ENCODE measurements around the gene NUTM2E.
"Not testable (repeated sequence)": the region's sequence is repeated elsewhere in the genome, so short reads cannot be mapped to it uniquely, and the experiment has no call there.

NUTM2E gene

DNA sequence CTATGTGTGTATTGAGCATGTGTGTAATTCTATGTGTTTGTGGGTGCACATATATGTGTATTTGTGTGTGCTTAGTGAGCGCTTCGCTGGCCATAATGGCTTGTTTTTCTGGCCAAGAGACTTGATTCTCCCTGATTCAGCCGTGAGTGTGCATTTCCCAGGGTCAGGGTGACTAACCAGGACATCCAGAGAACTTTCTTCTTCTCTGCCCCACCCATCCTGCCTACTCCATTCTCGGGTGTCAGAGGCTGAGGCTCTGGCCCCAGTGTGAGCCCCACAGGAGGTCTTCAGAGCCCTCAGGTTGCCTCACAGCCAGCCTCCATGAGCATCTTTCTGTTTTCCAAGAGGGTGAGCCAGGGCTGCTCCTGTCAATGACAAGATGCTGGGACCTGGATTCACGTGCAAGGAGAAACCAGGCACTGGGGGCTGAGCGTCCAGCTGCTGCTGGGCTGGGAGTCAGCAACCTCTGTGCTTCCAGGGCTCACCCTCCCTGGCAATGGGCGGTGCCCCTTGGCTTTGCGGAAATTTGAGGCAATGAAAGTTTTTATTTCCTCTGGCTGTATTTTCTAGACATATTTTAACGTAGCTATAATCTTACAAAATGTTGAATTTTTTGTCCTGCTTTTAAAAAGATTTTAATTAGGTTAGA is 40.5 kb downstream of the NUTM2E start:
- not testable (repeated sequence) for DNase-seq (ENCODE audit: low read depth, low spot score)

DNA sequence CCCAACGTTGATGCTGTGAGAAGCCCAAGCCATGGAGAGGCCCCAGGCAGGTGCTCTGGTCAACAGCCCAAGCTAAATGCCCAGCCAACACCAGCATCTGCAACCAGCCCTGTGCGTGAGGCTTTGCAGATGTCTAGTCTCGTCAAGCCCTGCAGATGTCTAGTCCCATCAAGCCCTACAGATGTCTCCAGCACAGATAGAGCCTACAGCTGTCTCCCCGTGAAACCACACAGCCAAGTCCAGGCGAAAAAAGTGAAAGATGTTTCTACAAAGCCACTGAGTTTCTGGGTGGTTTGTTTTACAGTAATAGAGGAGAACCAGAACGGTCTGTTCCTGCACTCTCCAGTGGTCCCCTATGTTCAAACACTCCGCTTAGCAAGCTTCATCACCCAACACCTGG is 41.5 kb downstream of the NUTM2E start:
- DNase-seq (ENCODE audit: low read depth, low spot score), result not testable (repeated sequence)

DNA sequence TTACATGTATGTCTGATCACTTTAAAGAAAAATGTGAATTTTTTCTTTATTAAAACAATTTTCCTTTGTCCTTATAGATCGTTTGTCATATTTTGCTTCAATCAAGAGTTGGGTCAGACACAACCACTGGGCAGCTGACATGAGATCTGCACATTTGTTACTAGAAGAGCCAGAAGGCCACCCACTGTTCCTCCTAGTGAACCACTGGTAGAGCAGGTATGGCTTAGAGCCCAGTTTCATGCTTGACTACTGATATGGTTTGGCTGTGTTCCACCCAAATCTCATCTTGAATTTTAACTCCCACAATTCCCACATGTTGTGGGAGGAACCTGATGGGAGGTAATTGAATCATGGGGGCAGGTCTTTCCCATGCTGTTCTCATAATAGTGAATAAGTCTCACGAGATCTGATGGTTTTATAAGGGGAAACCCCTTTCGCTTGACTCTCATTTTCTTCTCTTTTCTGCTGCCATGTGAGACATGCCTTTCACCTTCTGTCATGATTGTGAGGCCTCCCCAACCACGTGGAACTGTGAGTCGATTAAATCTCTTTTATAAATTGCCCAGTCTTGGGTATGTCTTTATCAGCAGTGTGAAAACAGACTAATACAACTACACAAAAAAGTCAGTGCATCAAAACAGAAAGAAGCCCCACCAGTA is 43.0 kb downstream of the NUTM2E start:
- DNase-seq (ENCODE audit: low read depth, low spot score), result not testable (repeated sequence)

GRCh38 chr10:79871729-79872128 is 45.2 kb downstream of the NUTM2E start:
- DNase-seq (ENCODE audit: low read depth, low spot score), result not testable (repeated sequence)

Measured in activated naive CD8-positive, alpha-beta T cell treated with anti-CD3 and anti-CD28 coated beads, Interleukin-2, amount 50 U/mL, for 16 hours (primary cell).